ENCODE results near the gene DNAJC5G. TPM values are rescaled to one million over a fixed set of nuclear protein-coding genes. Genes with fewer than 3 reads are reported as not detected.

DNAJC5G gene
- total RNA-seq, 1 experiment from 2014 or later = not detected

DNA sequence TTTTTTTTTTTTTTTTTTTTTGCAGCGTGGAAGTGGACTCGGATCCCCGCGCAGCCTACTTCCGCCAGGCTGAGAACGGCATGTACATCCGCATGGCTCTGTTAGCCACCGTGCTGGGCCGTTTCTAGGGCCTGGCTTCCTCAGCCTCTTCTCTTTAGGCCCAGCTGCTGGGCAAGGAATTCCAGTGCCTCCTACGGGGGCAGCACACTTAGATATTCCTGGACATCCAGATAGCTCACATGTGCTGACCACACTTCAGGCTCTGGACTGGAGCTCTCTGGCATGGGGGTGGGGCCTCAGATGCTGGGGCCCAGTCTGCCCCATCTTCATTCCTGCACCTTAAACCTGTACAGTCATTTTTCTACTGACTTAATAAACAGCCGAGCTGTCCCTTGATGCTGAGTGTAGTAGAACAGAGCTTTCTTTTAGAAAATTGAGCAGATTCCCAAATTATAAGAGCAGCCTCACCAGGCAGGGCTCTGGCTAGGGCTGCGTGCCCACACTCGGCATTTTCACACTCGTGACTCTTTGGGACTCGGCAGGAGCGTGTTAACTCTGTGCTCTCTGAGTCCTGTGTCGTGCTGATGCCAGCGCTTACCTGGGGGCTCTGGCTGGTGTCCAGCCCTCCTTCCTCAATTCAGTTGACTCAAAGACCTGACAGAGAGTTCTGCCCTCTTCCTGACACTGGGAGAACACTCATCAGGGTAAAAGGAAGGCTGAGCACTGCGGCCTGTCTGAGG, 31.7 kb upstream of the DNAJC5G start:
- H3K27ac Mint-ChIP-seq (ENCODE audit: low read depth, unreplicated experiment) = no peak overlapping the region
- peaks cover 51% of the 10 kb centered on the region for H3K36me3 Mint-ChIP-seq (ENCODE audit: insufficient read depth, unreplicated experiment)
- no peaks in the 10 kb centered on the region for H3K9me3 Mint-ChIP-seq (ENCODE audit: unreplicated experiment)
- POLR2A ChIA-PET = no interaction called here
- no peak for DNase-seq (ENCODE audit: unreplicated experiment)
- TF ChIP-seq, protein P1, sequence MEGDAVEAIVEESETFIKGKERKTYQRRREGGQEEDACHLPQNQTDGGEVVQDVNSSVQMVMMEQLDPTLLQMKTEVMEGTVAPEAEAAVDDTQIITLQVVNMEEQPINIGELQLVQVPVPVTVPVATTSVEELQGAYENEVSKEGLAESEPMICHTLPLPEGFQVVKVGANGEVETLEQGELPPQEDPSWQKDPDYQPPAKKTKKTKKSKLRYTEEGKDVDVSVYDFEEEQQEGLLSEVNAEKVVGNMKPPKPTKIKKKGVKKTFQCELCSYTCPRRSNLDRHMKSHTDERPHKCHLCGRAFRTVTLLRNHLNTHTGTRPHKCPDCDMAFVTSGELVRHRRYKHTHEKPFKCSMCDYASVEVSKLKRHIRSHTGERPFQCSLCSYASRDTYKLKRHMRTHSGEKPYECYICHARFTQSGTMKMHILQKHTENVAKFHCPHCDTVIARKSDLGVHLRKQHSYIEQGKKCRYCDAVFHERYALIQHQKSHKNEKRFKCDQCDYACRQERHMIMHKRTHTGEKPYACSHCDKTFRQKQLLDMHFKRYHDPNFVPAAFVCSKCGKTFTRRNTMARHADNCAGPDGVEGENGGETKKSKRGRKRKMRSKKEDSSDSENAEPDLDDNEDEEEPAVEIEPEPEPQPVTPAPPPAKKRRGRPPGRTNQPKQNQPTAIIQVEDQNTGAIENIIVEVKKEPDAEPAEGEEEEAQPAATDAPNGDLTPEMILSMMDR (IDR thresholded peaks at IDR 0.05; ENCODE audit: unreplicated experiment) = no peak
- H3K27me3 Mint-ChIP-seq (ENCODE audit: insufficient read depth, unreplicated experiment) = no peaks in the 10 kb centered on the region
- TSS peak; percentile 38 for BruUV-seq (replicated peaks)
- H3K4me3 Mint-ChIP-seq (ENCODE audit: unreplicated experiment) = no peak overlapping the region
- CTCF ChIA-PET = no interaction called here
- intact Hi-C loops (cut with micrococcal nuclease) = no loop called here
- H3K4me1 Mint-ChIP-seq (ENCODE audit: insufficient read depth, unreplicated experiment) = no peaks in the 10 kb centered on the region

DNA sequence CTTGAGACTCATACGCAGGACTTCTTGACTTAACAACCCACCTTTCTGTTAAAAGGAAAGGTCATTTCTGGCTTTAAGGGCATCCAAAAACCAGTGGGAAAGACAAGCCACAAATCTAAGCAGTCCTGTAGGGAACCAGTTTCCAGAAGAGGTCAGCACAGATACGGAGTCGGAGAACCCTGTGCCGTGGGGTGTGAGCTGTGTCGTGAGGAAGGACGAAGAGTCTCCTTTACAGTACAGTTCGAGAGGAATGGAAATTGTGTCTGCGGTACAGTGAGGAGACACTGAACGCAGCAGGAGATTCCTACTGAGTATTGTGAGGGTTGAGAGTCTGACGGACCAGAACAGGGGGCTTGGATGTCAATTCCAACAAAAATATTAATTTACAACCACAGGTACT, 30.1 kb upstream of the DNAJC5G start:
- H3K27me3 Mint-ChIP-seq (ENCODE audit: insufficient read depth, unreplicated experiment) = no peaks in the 10 kb centered on the region
- H3K4me1 Mint-ChIP-seq (ENCODE audit: insufficient read depth, unreplicated experiment) = peaks cover 6% of the 10 kb centered on the region
- H3K9me3 Mint-ChIP-seq (ENCODE audit: unreplicated experiment) = no peaks in the 10 kb centered on the region
- POLR2A ChIA-PET = interaction anchor here (1.0 to 1.4 kb wide), 2 partner anchors 11 to 34 kb away, joined by 3 to 4 read pairs; no protein-coding TSS in a partner anchor
- peaks cover 45% of the 10 kb centered on the region for H3K36me3 Mint-ChIP-seq (ENCODE audit: insufficient read depth, unreplicated experiment)
- DNase-seq (ENCODE audit: unreplicated experiment) = no peak
- H3K27ac Mint-ChIP-seq (ENCODE audit: low read depth, unreplicated experiment) = no peak overlapping the region
- BruUV-seq (replicated peaks) = no TSS peak
- intact Hi-C loops (cut with micrococcal nuclease) = no loop called here
- TF ChIP-seq, protein P1 (IDR thresholded peaks at IDR 0.05; ENCODE audit: unreplicated experiment) = no peak
- CTCF ChIA-PET = interaction anchor here (1.0 kb wide), 1 partner anchor 138 kb away, joined by 4 read pairs; no protein-coding TSS in a partner anchor
- H3K4me3 Mint-ChIP-seq (ENCODE audit: unreplicated experiment) = no peak overlapping the region

DNA sequence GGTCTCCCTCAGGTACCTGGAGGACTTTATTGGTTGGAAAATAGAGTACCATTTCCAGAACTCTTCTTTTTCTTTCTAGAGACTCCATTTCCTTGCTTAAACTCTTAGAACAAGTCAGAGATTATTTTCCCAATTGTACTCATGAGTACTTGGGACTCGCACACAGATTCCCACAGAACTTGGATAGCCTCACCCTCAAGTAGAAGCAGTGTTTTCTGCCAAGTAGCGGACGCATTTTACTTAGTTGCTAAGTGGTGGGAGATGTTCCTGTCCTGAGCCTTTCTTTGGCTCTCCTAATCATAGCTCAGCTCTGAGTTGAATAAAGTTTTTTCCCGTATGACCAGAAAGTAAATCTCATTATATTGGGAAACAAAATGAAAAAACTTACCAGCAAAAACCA, 29.6 kb upstream of the DNAJC5G start:
- H3K9me3 Mint-ChIP-seq (ENCODE audit: unreplicated experiment) = no peaks in the 10 kb centered on the region
- H3K4me3 Mint-ChIP-seq (ENCODE audit: unreplicated experiment) = no peak overlapping the region
- peaks cover 40% of the 10 kb centered on the region for H3K36me3 Mint-ChIP-seq (ENCODE audit: insufficient read depth, unreplicated experiment)
- POLR2A ChIA-PET = interaction anchor here (1.0 to 1.4 kb wide), 2 partner anchors 10 to 34 kb away, joined by 3 to 4 read pairs; no protein-coding TSS in a partner anchor
- no TSS peak for BruUV-seq (replicated peaks)
- H3K27ac Mint-ChIP-seq (ENCODE audit: low read depth, unreplicated experiment) = no peak overlapping the region
- CTCF ChIA-PET = interaction anchor here (1.4 kb wide), 1 partner anchor 11 kb away, joined by 3 read pairs; no protein-coding TSS in a partner anchor
- H3K27me3 Mint-ChIP-seq (ENCODE audit: insufficient read depth, unreplicated experiment) = no peaks in the 10 kb centered on the region
- DNase-seq (ENCODE audit: unreplicated experiment) = no peak
- H3K4me1 Mint-ChIP-seq (ENCODE audit: insufficient read depth, unreplicated experiment) = peaks cover 6% of the 10 kb centered on the region
- TF ChIP-seq, protein P1 (IDR thresholded peaks at IDR 0.05; ENCODE audit: unreplicated experiment) = no peak
- intact Hi-C loops (cut with micrococcal nuclease) = no loop called here

DNA sequence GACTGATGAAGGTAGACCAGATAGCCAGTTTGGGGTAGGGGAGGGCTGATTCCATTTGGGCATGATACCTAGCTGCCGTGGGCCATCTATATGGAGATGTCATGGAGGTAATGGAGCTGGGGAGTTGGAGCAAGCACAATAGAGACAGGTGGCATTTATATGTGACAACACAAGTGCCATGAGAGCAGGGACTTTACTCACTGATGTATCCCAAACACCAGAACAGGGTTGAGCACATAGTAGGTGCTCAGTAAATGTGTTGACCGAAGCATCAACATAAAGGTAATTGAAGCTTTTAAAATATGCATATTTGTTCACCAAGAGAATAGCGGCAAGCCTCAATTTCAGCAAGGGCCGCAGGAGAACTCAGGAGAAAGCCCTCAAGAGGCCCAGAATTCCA, 27.3 kb upstream of the DNAJC5G start:
- Mint-ChIP-seq H3K27me3 (ENCODE audit: insufficient read depth, unreplicated experiment) (no peaks in the 10 kb centered on the region), H3K27ac (ENCODE audit: low read depth, unreplicated experiment) (no peak overlapping the region), H3K4me3 (ENCODE audit: unreplicated experiment) (no peak overlapping the region), H3K4me1 (ENCODE audit: insufficient read depth, unreplicated experiment) (peaks cover 6% of the 10 kb centered on the region), H3K9me3 (ENCODE audit: unreplicated experiment) (no peaks in the 10 kb centered on the region), H3K36me3 (ENCODE audit: insufficient read depth, unreplicated experiment) (peaks cover 22% of the 10 kb centered on the region)
- TF ChIP-seq, protein P1 (IDR thresholded peaks at IDR 0.05; ENCODE audit: unreplicated experiment) = no peak
- no peak for DNase-seq (ENCODE audit: unreplicated experiment)
- ChIA-PET CTCF (no interaction called here), POLR2A (interaction anchor here (0.8 kb wide), 1 partner anchor 17 kb away, joined by 3 read pairs; no protein-coding TSS in a partner anchor)
- intact Hi-C loops (cut with micrococcal nuclease) = no loop called here
- no TSS peak for BruUV-seq (replicated peaks)
